ENCODE results near the gene OLFM2.
A peak's percentile ranks its signal among the peaks of the same experiment; 100 is the strongest.

Gene OLFM2

DNA sequence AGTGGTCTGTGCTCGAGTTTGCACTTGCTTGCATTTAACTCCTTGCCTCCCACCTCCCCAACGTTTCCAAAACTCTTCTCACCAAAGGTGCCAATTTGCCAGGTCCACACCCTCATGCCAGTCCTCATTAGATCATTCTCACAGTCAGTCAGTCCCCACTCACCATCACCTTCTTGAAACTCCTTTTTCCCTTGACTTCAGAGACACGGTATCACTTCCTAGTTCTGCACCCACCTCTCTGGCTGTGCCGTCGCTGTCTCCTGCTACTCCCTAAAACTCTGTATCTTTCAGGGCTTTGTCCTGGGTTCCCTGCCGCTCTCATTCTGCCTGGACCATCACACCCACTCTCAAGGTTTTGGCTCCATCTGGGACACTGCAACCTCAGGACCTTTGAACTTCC, 19.6 kb downstream of the OLFM2 start:
- no peak overlapping the region for H3K4me3 ChIP-seq (ENCODE audit: low read depth, low read length)
- TF ChIP-seq CTCF (IDR thresholded peaks at IDR 0.05; ENCODE audit: low read depth, low read length), result no peak
- H3K9me3 ChIP-seq (ENCODE audit: severe bottlenecking), result no peaks in the 10 kb centered on the region
- H3K27me3 ChIP-seq (ENCODE audit: insufficient read depth, low read depth, severe bottlenecking), result no peaks in the 10 kb centered on the region
- H3K27ac ChIP-seq, result no peak overlapping the region; the same call in 1 of the 2 replicates
- H3K36me3 ChIP-seq, result no peaks in the 10 kb centered on the region
- DNase-seq, result no peak

DNA sequence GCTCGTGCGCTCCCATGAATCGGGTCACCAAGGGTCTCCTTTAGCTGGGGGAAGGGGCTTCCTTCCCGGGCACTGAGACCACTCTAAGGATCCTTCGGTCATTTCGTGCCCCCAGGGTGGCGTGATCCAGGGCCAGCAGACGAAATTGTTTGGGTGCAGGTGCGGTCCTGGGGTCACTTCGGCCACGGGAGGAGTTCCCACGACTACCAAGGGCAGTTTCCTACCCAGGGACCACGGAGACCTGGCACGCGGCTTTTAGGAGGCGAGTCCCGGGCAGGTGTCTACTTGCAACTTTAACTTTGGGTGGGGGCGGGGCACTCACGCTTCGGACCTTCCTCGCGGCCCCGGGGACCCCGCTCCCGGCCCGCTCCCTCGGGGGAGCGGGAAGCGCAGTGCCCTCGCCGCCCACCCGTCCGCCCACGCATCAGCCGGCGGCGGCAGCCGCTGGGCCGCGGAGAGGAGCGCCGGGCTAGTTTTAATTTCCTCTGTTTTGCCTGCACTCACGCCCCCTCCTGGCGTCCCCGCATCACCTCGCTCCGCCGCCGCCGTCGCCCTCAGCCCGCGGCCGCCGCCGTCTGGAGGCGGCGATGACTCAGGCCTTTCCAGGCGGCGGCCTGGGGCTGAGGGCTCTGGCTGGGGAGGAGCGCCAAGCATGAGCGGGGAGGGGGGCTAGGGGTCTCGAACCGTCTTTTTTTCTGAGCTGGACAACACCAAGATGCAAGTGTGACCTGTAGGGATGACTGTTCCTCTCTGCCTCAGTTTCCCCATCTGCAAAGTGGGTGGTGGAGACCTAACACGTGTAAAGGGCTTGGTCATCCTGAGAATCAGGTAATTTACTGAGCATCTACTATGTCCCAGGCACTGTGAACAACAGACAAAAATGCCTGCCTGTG, 21.8 kb downstream of the OLFM2 start:
- H3K9me3 ChIP-seq (ENCODE audit: severe bottlenecking), result no peaks in the 10 kb centered on the region
- peak overlapping the region; percentile 69 for H3K27ac ChIP-seq
- H3K27me3 ChIP-seq (ENCODE audit: insufficient read depth, low read depth, severe bottlenecking), result no peaks in the 10 kb centered on the region
- H3K36me3 ChIP-seq, result peaks cover 5% of the 10 kb centered on the region
- peak overlapping the region; percentile 92 for H3K4me3 ChIP-seq (ENCODE audit: low read depth, low read length)
- TF ChIP-seq CTCF (IDR thresholded peaks at IDR 0.05; ENCODE audit: low read depth, low read length), result peak; percentile 69
- DNase-seq, result peak; percentile 88

- no peak for TF ChIP-seq CTCF (IDR thresholded peaks at IDR 0.05; ENCODE audit: low read depth, low read length)
- H3K27ac ChIP-seq, result peak overlapping the region; percentile 69
- H3K27me3 ChIP-seq (ENCODE audit: insufficient read depth, low read depth, severe bottlenecking), result no peaks in the 10 kb centered on the region
- H3K4me3 ChIP-seq (ENCODE audit: low read depth, low read length), result peak overlapping the region; percentile 92
- peaks cover 9% of the 10 kb centered on the region for H3K36me3 ChIP-seq
- no peak for DNase-seq
- no peaks in the 10 kb centered on the region for H3K9me3 ChIP-seq (ENCODE audit: severe bottlenecking)
Observed at GRCh38 chr19:9914001-9914314, 22.4 kb downstream of the OLFM2 start.

- peak overlapping the region; percentile 92 for H3K4me3 ChIP-seq (ENCODE audit: low read depth, low read length)
- DNase-seq, result peak; percentile 58
Observed at GRCh38 chr19:9913237-9914000, 22.9 kb downstream of the OLFM2 start.

GRCh38 chr19:9912551-9913236, 23.6 kb downstream of the OLFM2 start:
- peak overlapping the region; percentile 92 for H3K4me3 ChIP-seq (ENCODE audit: low read depth, low read length)

More at GRCh38 chr19:9913237-9914000, 22.9 kb downstream of the OLFM2 start:
- Histone ChIP-seq H3K9me3 (ENCODE audit: severe bottlenecking) (no peaks in the 10 kb centered on the region), H3K27ac (peak overlapping the region; percentile 57), H3K27me3 (ENCODE audit: insufficient read depth, low read depth, severe bottlenecking) (no peaks in the 10 kb centered on the region), H3K36me3 (peaks cover 9% of the 10 kb centered on the region)
- TF ChIP-seq CTCF (IDR thresholded peaks at IDR 0.05; ENCODE audit: low read depth, low read length), result no peak

More at GRCh38 chr19:9912551-9913236, 23.6 kb downstream of the OLFM2 start:
- Histone ChIP-seq H3K27me3 (ENCODE audit: insufficient read depth, low read depth, severe bottlenecking) (no peaks in the 10 kb centered on the region), H3K27ac (peak overlapping the region; percentile 57), H3K9me3 (ENCODE audit: severe bottlenecking) (no peaks in the 10 kb centered on the region), H3K36me3 (peaks cover 9% of the 10 kb centered on the region)
- no peak for TF ChIP-seq CTCF (IDR thresholded peaks at IDR 0.05; ENCODE audit: low read depth, low read length)
- DNase-seq, result no peak
